K562 (cell line): ENCODE results near the gene FAM227A. TPM values are rescaled to one million over a fixed set of nuclear protein-coding genes. Genes with fewer than 3 reads are reported as not detected.

Experiments used
- ATAC-seq: fragments of 200-7000 bp; cut with Tn5 transposase; 3 replicates; pipeline ENCODE4 v1.9.1; 2020; ENCODE audit warnings: moderate library complexity
- BruUV-seq: library from RNA; stranded (reverse); fragments of 400-500 nt; replicated peaks from 2 replicates; lab custom pipeline; 2021; lab: Mats Ljungman, UMichigan
- CTCF ChIA-PET: fragments of 300-600 bp; formaldehyde crosslinking; extraction: SDS; loops from one replicate; lab custom pipeline; 2021; ENCODE audit warnings: low intra/inter-chr PET ratio; lab: Yijun Ruan, JAX
- POLR2A ChIA-PET: fragments of 300-600, 350-650 bp; sonication (Branson Sonifier 250); formaldehyde crosslinking; extraction: SDS; loops from one replicate; lab custom pipeline; 2021; ENCODE audit warnings: antibody characterized with exemption, inconsistent platforms; lab: Yijun Ruan, JAX
- DNase-seq, 4 experiments: peaks; one replicate each; pipeline versions ENCODE4 v3.0.0 to v3.0.0-alpha.2; 2011 to 2018; ENCODE audit warnings: low spot score in 3 of 4, mixed read lengths in 3 of 4; ENCODE audit errors: extremely low read depth in 1 of 4
- FAIRE-seq: peaks from 2 replicates; lab custom pipeline; 2011; peaks lifted over from hg19 to GRCh38; lab: Jason Lieb, UNC
- H2AFZ ChIP-seq: 2 replicates; pipeline ENCODE4 v1.6.0; 2011; ENCODE audit warnings: low read depth, low read length, control low read depth, inconsistent platforms
- H3K27ac ChIP-seq: fragments of 200-600 bp; 3 replicates; pipeline ENCODE4 v1.8.0; 2011; ENCODE audit warnings: low read depth, mild to moderate bottlenecking, control low read depth, inconsistent platforms, low read length, moderate library complexity, mixed read lengths; ENCODE audit errors: extremely low read depth
- H3K27me3 ChIP-seq, 2 experiments: fragments of 300-600 bp in 1 of 2; 2 replicates in 1 of 2; 3 replicates in 1 of 2; pipeline versions ENCODE4 v1.6.0 to v1.8.0; 2011; ENCODE audit warnings: inconsistent platforms in 2 of 2, low read length in 2 of 2, mild to moderate bottlenecking in 1 of 2, mixed read lengths in 1 of 2, moderate library complexity in 1 of 2; ENCODE audit not compliant: control insufficient read depth in 2 of 2, insufficient read depth in 2 of 2
- H3K36me3 ChIP-seq: fragments of 300-600 bp; 3 replicates; pipeline ENCODE4 v1.8.0; 2011; ENCODE audit warnings: mild to moderate bottlenecking, low read length, inconsistent platforms; ENCODE audit not compliant: control insufficient read depth, insufficient read depth
- H3K4me1 ChIP-seq, 2 experiments: fragments of 200-600 bp in 1 of 2; replicated peaks in 1 of 2; 2 replicates in 1 of 2; 3 replicates in 1 of 2; pipeline versions ENCODE4 v1.5.1 to v1.8.0; 2011; ENCODE audit warnings: inconsistent platforms in 2 of 2, low read length in 2 of 2, mild to moderate bottlenecking in 1 of 2, mixed read lengths in 1 of 2, moderate library complexity in 1 of 2; ENCODE audit not compliant: control insufficient read depth in 2 of 2, insufficient read depth in 2 of 2
- H3K4me2 ChIP-seq: 2 replicates; pipeline ENCODE4 v1.6.1; 2011; ENCODE audit warnings: low read length, control low read depth, inconsistent platforms, mixed read lengths; ENCODE audit not compliant: insufficient read depth
- H3K4me3 ChIP-seq: fragments of 200-600 bp; sonication (generic), shearing (Covaris generic); 2 replicates; pipeline ENCODE4 v1.5.1; 2016; ENCODE audit warnings: control low read depth, inconsistent platforms
- H3K79me2 ChIP-seq: fragments of 200-600 bp; 3 replicates; pipeline ENCODE4 v1.8.0; 2011; ENCODE audit warnings: low read length, inconsistent platforms; ENCODE audit not compliant: control insufficient read depth, insufficient read depth
- H3K9ac ChIP-seq, 2 experiments: 2 replicates each; pipeline versions ENCODE4 v1.6.0 to v1.6.1; 2011; ENCODE audit warnings: low read depth in 2 of 2, low read length in 2 of 2, control low read depth in 1 of 2, inconsistent platforms in 1 of 2, mild to moderate bottlenecking in 1 of 2, mixed read lengths in 1 of 2; ENCODE audit not compliant: insufficient read depth in 1 of 2
- H3K9me1 ChIP-seq: one replicate; pipeline ENCODE4 v1.6.0; 2011; ENCODE audit warnings: inconsistent platforms, mild to moderate bottlenecking, low read length, moderate library complexity; ENCODE audit not compliant: control insufficient read depth, insufficient read depth
- H3K9me3 ChIP-seq: replicated peaks from 2 replicates; pipeline ENCODE4 v1.5.1; 2011; ENCODE audit warnings: low read depth, low read length, inconsistent platforms; ENCODE audit not compliant: control insufficient read depth, insufficient read depth
- H4K20me1 ChIP-seq: replicated peaks from 2 replicates; pipeline ENCODE4 v1.6.1; 2011; ENCODE audit warnings: low read length, inconsistent platforms, mixed read lengths; ENCODE audit not compliant: control insufficient read depth, insufficient read depth
- GTF2A2 ChIP-seq: IDR thresholded peaks from 2 replicates; pipeline ENCODE4 v1.6.1; 2016; ENCODE audit warnings: mild to moderate bottlenecking, missing genetic modification characterization, missing compliant biosample characterization
- KAT2B ChIP-seq: IDR thresholded peaks from one replicate; pipeline ENCODE4 v1.6.1; 2012; ENCODE audit warnings: low read depth, mild to moderate bottlenecking, control low read depth, inconsistent platforms, low read length, moderate library complexity
- PTBP1 ChIP-seq: fragments of 200-400 bp; formaldehyde crosslinking; IDR thresholded peaks from 2 replicates; pipeline ENCODE4 v1.6.1; 2017; ENCODE audit warnings: low read depth, low read length
- RHOXF2B ChIP-seq: fragments of 250-450 bp; sonication (Bioruptor Pico); conservative IDR thresholded peaks from 2 replicates; pipeline ENCODE4 v1.5.1; 2021
- SRSF7 ChIP-seq: fragments of 200-400 bp; formaldehyde crosslinking; optimal IDR thresholded peaks from 2 replicates; pipeline ENCODE3; 2017; ENCODE audit warnings: mild to moderate bottlenecking, low read depth, low read length
- WGBS: fragments of 100-300 bp; shearing (Covaris generic); methylation state at CpG from one replicate; pipeline ENCODE4 v1.1.6; 2016; ENCODE audit warnings: low coverage, mixed read lengths; ENCODE audit not compliant: insufficient coverage; ENCODE audit errors: missing lambda C conversion rate; 5-methylcytosine and 5-hydroxymethylcytosine counted together
- in situ Hi-C: fragments of 300-500 bp; cut with MboI; formaldehyde crosslinking; loops from 4 replicates; pipeline ENCODE4 v1.15.0; 2018; ENCODE audit warnings: inconsistent platforms, mixed read lengths
- intact Hi-C: fragments of 100-400 bp; cut with micrococcal nuclease; formaldehyde crosslinking; loops from 2 replicates; pipeline ENCODE4 v1.14.2; 2022
- polyA plus RNA-seq, 8 experiments: library from polyadenylated mRNA; depleted of rRNA in 4 of 8; stranded (reverse) in 5 of 8; unstranded in 3 of 8; fragments of >200 nt; fragmentation: Nextera tagmentation in 2 of 8; fragmentation: Illumina TruSeq in 1 of 8; extraction: Ambion mirVana in 2 of 8; extraction: Trizol in 1 of 8; gene quantifications; 2 replicates each; pipeline versions ENCODE4 v1.2.1 to v1.2.3, GENCODE V29; 2011 to 2014; ENCODE audit warnings: inconsistent platforms in 1 of 8, missing spikeins in 1 of 8
- total RNA-seq, 7 experiments: library from RNA; depleted of rRNA in 6 of 7; stranded (reverse); fragments of >200 nt in 6 of 7; fragmentation: Illumina TruSeq in 2 of 7; extraction: Trizol in 2 of 7; gene quantifications; 2 replicates each; pipeline versions ENCODE4 v1.2.1 to v1.2.3, GENCODE V29; 2011 to 2021; ENCODE audit warnings: low replicate concordance in 1 of 7
- TF ChIP-seq, protein P1 (sequence below): sonication (generic); formaldehyde crosslinking; IDR thresholded peaks from 2 replicates; pipeline ENCODE4 v1.8.0; 2023; ENCODE audit warnings: mild to moderate bottlenecking, missing genetic modification reagents
- TF ChIP-seq, protein P2 (sequence below): fragments of 250-450 bp; sonication (Bioruptor Pico); IDR thresholded peaks from 2 replicates; pipeline ENCODE4 v1.5.0; 2022; ENCODE audit warnings: mild to moderate bottlenecking
- TF ChIP-seq, protein P3 (sequence below): fragments of 450-650 bp; IDR thresholded peaks from 2 replicates; pipeline ENCODE4 v1.6.1; 2016; ENCODE audit warnings: antibody characterized with exemption
- TF ChIP-seq, protein P4 (sequence below), 2 experiments: IDR thresholded peaks; 2 replicates each; pipeline ENCODE4 v1.6.1; 2012; ENCODE audit warnings: improper control_type of control experiment in 2 of 2, low read depth in 2 of 2, low read length in 2 of 2, borderline replicate concordance in 1 of 2
- TF ChIP-seq, protein P5 (sequence below): fragments of 450-650 bp; IDR thresholded peaks from 2 replicates; pipeline ENCODE4 v1.6.1; 2016; ENCODE audit warnings: mild to moderate bottlenecking

FAM227A gene
- total and polyA plus RNA-seq, 9 of the 15 experiments (the other 6 are each of a cell fraction or from before 2014, with no cell fraction given), result 0.10 to 2.2 (median 0.83) TPM

DNA sequence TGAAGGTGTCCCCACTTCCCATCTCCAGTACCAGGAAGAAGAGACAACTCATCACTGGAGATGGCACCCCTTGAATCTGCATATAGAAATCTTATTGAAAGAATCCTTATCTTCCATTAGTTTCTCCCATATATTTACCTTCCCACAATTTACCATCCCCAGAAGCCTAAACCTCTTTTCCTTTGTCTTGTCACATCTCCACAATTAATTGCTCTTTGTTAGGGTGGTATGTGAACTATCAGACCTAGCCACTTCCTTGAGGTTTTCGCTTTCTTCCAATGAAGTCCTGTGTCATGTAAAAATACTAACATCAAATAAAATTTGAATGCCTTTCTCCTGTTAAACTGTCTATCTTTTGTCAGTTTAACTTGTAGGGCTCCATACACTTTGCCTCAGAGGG lies 37.9 kb downstream of the FAM227A start:
- intact Hi-C loops, result no loop called here
- TF ChIP-seq KAT2B (no peak), PTBP1 (no peak), GTF2A2 (tag) (no peak), RHOXF2B (CRISPR knock-in tag) (no peak), SRSF7 (no peak)
- TF ChIP-seq, protein P1, sequence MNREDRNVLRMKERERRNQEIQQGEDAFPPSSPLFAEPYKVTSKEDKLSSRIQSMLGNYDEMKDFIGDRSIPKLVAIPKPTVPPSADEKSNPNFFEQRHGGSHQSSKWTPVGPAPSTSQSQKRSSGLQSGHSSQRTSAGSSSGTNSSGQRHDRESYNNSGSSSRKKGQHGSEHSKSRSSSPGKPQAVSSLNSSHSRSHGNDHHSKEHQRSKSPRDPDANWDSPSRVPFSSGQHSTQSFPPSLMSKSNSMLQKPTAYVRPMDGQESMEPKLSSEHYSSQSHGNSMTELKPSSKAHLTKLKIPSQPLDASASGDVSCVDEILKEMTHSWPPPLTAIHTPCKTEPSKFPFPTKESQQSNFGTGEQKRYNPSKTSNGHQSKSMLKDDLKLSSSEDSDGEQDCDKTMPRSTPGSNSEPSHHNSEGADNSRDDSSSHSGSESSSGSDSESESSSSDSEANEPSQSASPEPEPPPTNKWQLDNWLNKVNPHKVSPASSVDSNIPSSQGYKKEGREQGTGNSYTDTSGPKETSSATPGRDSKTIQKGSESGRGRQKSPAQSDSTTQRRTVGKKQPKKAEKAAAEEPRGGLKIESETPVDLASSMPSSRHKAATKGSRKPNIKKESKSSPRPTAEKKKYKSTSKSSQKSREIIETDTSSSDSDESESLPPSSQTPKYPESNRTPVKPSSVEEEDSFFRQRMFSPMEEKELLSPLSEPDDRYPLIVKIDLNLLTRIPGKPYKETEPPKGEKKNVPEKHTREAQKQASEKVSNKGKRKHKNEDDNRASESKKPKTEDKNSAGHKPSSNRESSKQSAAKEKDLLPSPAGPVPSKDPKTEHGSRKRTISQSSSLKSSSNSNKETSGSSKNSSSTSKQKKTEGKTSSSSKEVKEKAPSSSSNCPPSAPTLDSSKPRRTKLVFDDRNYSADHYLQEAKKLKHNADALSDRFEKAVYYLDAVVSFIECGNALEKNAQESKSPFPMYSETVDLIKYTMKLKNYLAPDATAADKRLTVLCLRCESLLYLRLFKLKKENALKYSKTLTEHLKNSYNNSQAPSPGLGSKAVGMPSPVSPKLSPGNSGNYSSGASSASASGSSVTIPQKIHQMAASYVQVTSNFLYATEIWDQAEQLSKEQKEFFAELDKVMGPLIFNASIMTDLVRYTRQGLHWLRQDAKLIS (CRISPR knock-in tag), result no peak
- TF ChIP-seq, protein P2, sequence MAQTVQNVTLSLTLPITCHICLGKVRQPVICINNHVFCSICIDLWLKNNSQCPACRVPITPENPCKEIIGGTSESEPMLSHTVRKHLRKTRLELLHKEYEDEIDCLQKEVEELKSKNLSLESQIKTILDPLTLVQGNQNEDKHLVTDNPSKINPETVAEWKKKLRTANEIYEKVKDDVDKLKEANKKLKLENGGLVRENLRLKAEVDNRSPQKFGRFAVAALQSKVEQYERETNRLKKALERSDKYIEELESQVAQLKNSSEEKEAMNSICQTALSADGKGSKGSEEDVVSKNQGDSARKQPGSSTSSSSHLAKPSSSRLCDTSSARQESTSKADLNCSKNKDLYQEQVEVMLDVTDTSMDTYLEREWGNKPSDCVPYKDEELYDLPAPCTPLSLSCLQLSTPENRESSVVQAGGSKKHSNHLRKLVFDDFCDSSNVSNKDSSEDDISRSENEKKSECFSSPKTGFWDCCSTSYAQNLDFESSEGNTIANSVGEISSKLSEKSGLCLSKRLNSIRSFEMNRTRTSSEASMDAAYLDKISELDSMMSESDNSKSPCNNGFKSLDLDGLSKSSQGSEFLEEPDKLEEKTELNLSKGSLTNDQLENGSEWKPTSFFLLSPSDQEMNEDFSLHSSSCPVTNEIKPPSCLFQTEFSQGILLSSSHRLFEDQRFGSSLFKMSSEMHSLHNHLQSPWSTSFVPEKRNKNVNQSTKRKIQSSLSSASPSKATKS (CRISPR knock-in tag), result no peak
- TF ChIP-seq, protein P3, sequence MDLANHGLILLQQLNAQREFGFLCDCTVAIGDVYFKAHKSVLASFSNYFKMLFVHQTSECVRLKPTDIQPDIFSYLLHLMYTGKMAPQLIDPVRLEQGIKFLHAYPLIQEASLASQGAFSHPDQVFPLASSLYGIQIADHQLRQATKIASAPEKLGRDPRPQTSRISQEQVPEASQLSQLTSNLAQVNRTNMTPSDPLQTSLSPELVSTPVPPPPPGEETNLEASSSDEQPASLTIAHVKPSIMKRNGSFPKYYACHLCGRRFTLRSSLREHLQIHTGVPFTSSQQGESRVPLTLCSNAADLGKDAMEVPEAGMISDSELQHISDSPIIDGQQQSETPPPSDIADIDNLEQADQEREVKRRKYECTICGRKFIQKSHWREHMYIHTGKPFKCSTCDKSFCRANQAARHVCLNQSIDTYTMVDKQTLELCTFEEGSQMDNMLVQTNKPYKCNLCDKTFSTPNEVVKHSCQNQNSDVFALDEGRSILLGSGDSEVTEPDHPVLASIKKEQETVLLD, result no peak
- TF ChIP-seq, protein P4, sequence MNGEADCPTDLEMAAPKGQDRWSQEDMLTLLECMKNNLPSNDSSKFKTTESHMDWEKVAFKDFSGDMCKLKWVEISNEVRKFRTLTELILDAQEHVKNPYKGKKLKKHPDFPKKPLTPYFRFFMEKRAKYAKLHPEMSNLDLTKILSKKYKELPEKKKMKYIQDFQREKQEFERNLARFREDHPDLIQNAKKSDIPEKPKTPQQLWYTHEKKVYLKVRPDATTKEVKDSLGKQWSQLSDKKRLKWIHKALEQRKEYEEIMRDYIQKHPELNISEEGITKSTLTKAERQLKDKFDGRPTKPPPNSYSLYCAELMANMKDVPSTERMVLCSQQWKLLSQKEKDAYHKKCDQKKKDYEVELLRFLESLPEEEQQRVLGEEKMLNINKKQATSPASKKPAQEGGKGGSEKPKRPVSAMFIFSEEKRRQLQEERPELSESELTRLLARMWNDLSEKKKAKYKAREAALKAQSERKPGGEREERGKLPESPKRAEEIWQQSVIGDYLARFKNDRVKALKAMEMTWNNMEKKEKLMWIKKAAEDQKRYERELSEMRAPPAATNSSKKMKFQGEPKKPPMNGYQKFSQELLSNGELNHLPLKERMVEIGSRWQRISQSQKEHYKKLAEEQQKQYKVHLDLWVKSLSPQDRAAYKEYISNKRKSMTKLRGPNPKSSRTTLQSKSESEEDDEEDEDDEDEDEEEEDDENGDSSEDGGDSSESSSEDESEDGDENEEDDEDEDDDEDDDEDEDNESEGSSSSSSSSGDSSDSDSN (IDR thresholded peaks at IDR 0.05; ENCODE audit: borderline replicate concordance in 1 of 2, low read depth in 2 of 2, low read length in 2 of 2), result no peak
- TF ChIP-seq, protein P5, sequence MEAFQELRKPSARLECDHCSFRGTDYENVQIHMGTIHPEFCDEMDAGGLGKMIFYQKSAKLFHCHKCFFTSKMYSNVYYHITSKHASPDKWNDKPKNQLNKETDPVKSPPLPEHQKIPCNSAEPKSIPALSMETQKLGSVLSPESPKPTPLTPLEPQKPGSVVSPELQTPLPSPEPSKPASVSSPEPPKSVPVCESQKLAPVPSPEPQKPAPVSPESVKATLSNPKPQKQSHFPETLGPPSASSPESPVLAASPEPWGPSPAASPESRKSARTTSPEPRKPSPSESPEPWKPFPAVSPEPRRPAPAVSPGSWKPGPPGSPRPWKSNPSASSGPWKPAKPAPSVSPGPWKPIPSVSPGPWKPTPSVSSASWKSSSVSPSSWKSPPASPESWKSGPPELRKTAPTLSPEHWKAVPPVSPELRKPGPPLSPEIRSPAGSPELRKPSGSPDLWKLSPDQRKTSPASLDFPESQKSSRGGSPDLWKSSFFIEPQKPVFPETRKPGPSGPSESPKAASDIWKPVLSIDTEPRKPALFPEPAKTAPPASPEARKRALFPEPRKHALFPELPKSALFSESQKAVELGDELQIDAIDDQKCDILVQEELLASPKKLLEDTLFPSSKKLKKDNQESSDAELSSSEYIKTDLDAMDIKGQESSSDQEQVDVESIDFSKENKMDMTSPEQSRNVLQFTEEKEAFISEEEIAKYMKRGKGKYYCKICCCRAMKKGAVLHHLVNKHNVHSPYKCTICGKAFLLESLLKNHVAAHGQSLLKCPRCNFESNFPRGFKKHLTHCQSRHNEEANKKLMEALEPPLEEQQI, result no peak

More for the DNA sequence above, 37.9 kb downstream of the FAM227A start:
- ChIA-PET POLR2A (no interaction called here), CTCF (no interaction called here)
- H3K4me3 ChIP-seq, result no peak overlapping the region
- no peaks in the 10 kb centered on the region for H3K36me3 ChIP-seq
- WGBS, result 20% methylated on average over 1 of the region's 1 CpG
- H3K9me3 ChIP-seq, result peaks cover 1% of the 10 kb centered on the region; the same call in 1 of the 2 replicates
- H3K9ac ChIP-seq, result no peak overlapping the region
- no TSS peak for BruUV-seq
- no peak for FAIRE-seq
- H3K79me2 ChIP-seq, result no peaks in the 10 kb centered on the region
- in situ Hi-C loops, result no loop called here
- H4K20me1 ChIP-seq, result no peaks in the 10 kb centered on the region
- no peaks in the 10 kb centered on the region; a peak in 2 of 5 replicates for H3K4me1 ChIP-seq
- H3K27me3 ChIP-seq, result no peaks in the 10 kb centered on the region
- no peak overlapping the region for H3K4me2 ChIP-seq
- no peak for DNase-seq
- no peak for ATAC-seq
- H3K27ac ChIP-seq, result no peak overlapping the region
- H3K9me1 ChIP-seq, result no peaks in the 10 kb centered on the region
- H2AFZ ChIP-seq, result no peak overlapping the region
